DOHH2 (cell line): ENCODE data around the gene COP1.

Experiments used
- H3F3A ChIP-seq: fragments of 200-600 bp; sonication (generic), shearing (Covaris generic); 2 replicates; pipeline ENCODE4 v1.6.0; 2016; ENCODE audit warnings: antibody characterized with exemption, mild to moderate bottlenecking; ENCODE audit not compliant: control insufficient read depth, insufficient read depth
- H3K27ac ChIP-seq: fragments of 200-600 bp; sonication (generic); 2 replicates; pipeline ENCODE4 v1.5.1; 2014; ENCODE audit warnings: low read depth, mild to moderate bottlenecking, low read length, moderate library complexity
- H3K27me3 ChIP-seq: fragments of 200-600 bp; sonication (generic); 2 replicates; pipeline ENCODE4 v1.6.1; 2014; ENCODE audit warnings: mild to moderate bottlenecking, low read length, mixed read lengths; ENCODE audit not compliant: control insufficient read depth
- H3K36me3 ChIP-seq: fragments of 200-600 bp; sonication (generic); 2 replicates; pipeline ENCODE4 v1.6.1; 2014; ENCODE audit warnings: mild to moderate bottlenecking, low read length, moderate library complexity, mixed read lengths; ENCODE audit not compliant: control insufficient read depth
- H3K4me1 ChIP-seq: fragments of 200-600 bp; sonication (generic); 2 replicates; pipeline ENCODE4 v1.6.1; 2014; ENCODE audit warnings: mild to moderate bottlenecking, low read length, mixed read lengths; ENCODE audit not compliant: control insufficient read depth
- H3K4me2 ChIP-seq: fragments of 200-600 bp; sonication (generic); 2 replicates; pipeline ENCODE4 v1.6.0; 2014; ENCODE audit warnings: mild to moderate bottlenecking, low read length, moderate library complexity
- H3K4me3 ChIP-seq: fragments of 200-600 bp; sonication (generic); 2 replicates; pipeline ENCODE4 v1.5.1; 2014; ENCODE audit warnings: mild to moderate bottlenecking, low read length, mixed read lengths
- H3K79me2 ChIP-seq: fragments of 200-600 bp; sonication (generic); 2 replicates; pipeline ENCODE4 v1.6.1; 2014; ENCODE audit warnings: mild to moderate bottlenecking, low read length, mixed read lengths; ENCODE audit not compliant: control insufficient read depth
- H3K9me2 ChIP-seq: fragments of 200-600 bp; sonication (generic); replicated peaks from 2 replicates; pipeline ENCODE4 v1.6.1; 2014; ENCODE audit warnings: mild to moderate bottlenecking, low read length, mixed read lengths; ENCODE audit not compliant: control insufficient read depth
- H3K9me3 ChIP-seq: fragments of 200-600 bp; sonication (generic); 2 replicates; pipeline ENCODE4 v1.6.1; 2014; ENCODE audit warnings: antibody characterized with exemption, low read length, mixed read lengths; ENCODE audit not compliant: control insufficient read depth, insufficient read depth
- H4K20me1 ChIP-seq: fragments of 200-600 bp; sonication (generic); 2 replicates; pipeline ENCODE4 v1.6.0; 2014; ENCODE audit warnings: low read depth, mild to moderate bottlenecking, antibody characterized with exemption, low read length, moderate library complexity; ENCODE audit not compliant: control insufficient read depth, insufficient read depth
- CTCF ChIP-seq: fragments of 200-600 bp; sonication (generic); IDR thresholded peaks from one replicate; pipeline ENCODE4 v1.5.1; 2014; ENCODE audit warnings: antibody characterized with exemption, mild to moderate bottlenecking, low read depth, low read length; ENCODE audit not compliant: poor library complexity, severe bottlenecking
- EZH2phosphoT487 ChIP-seq: fragments of 200-600 bp; sonication (generic); IDR thresholded peaks from 2 replicates; pipeline ENCODE4 v1.6.1; 2017; ENCODE audit warnings: borderline replicate concordance, mild to moderate bottlenecking, antibody characterized with exemption, low read length, moderate library complexity, mixed read lengths

The COP1 gene

GRCh38 chr1:175944591-175944990, 262.5 kb downstream of the COP1 start:
- H3K79me2 ChIP-seq: no peaks in the 10 kb centered on the region
- no peaks in the 10 kb centered on the region for H3K9me2 ChIP-seq
- H3F3A ChIP-seq: no peaks in the 10 kb centered on the region
- H3K27me3 ChIP-seq: no peaks in the 10 kb centered on the region
- no peak overlapping the region for H3K4me3 ChIP-seq
- H3K36me3 ChIP-seq: peaks cover 53% of the 10 kb centered on the region
- TF ChIP-seq CTCF: no peak
- no peak for TF ChIP-seq EZH2phosphoT487
- H3K4me2 ChIP-seq: no peak overlapping the region
- H4K20me1 ChIP-seq: no peaks in the 10 kb centered on the region
- H3K4me1 ChIP-seq: no peaks in the 10 kb centered on the region
- H3K9me3 ChIP-seq: no peaks in the 10 kb centered on the region
- no peak overlapping the region for H3K27ac ChIP-seq

GRCh38 chr1:175941164-175941563, 265.9 kb downstream of the COP1 start:
- Histone ChIP-seq H3K27me3 (no peaks in the 10 kb centered on the region), H3K9me3 (no peaks in the 10 kb centered on the region), H3K79me2 (no peaks in the 10 kb centered on the region), H3K27ac (no peak overlapping the region), H3K4me3 (no peak overlapping the region), H3K36me3 (peaks cover 37% of the 10 kb centered on the region), H3K9me2 (no peaks in the 10 kb centered on the region), H3F3A (no peaks in the 10 kb centered on the region), H4K20me1 (no peaks in the 10 kb centered on the region), H3K4me2 (no peak overlapping the region), H3K4me1 (no peaks in the 10 kb centered on the region)
- no peak for TF ChIP-seq EZH2phosphoT487
- TF ChIP-seq CTCF: no peak

GRCh38 chr1:175936736-175937135, 270.4 kb downstream of the COP1 start:
- Histone ChIP-seq H3K4me1 (no peaks in the 10 kb centered on the region), H3K9me2 (no peaks in the 10 kb centered on the region), H3K27me3 (no peaks in the 10 kb centered on the region), H3F3A (no peaks in the 10 kb centered on the region), H3K27ac (no peak overlapping the region), H3K36me3 (peaks cover 20% of the 10 kb centered on the region), H3K79me2 (no peaks in the 10 kb centered on the region), H3K9me3 (no peaks in the 10 kb centered on the region), H3K4me2 (no peak overlapping the region), H4K20me1 (no peaks in the 10 kb centered on the region), H3K4me3 (no peak overlapping the region)
- no peak for TF ChIP-seq CTCF
- TF ChIP-seq EZH2phosphoT487: no peak
